GM23338 (cell line): Measurements from ENCODE around the gene NAE1. TPM values are rescaled to one million over a fixed set of nuclear protein-coding genes. Genes with fewer than 3 reads are reported as not detected.

Experiments
- ATAC-seq: fragments of 200-7000 bp; cut with Tn5 transposase; 3 replicates; pipeline ENCODE4 v1.9.1; 2020
- DNase-seq: peaks from one replicate; pipeline ENCODE4 v3.0.0-alpha.2; 2015; ENCODE audit warnings: low spot score
- H2AFZ ChIP-seq: fragments of 200-600 bp; sonication (generic); 2 replicates; pipeline ENCODE4 v1.8.0; 2016; ENCODE audit warnings: antibody characterized with exemption, mild to moderate bottlenecking, moderate library complexity
- H3F3A ChIP-seq: fragments of 200-600 bp; sonication (generic); replicated peaks from 2 replicates; pipeline ENCODE4 v1.8.0; 2017; ENCODE audit warnings: antibody characterized with exemption, mixed run types, low read depth
- H3K27ac ChIP-seq: fragments of 200-600 bp; sonication (generic); 2 replicates; pipeline ENCODE4 v1.6.1; 2016; ENCODE audit warnings: low read depth
- H3K27me3 ChIP-seq: fragments of 200-600 bp; sonication (generic); 2 replicates; pipeline ENCODE4 v1.8.0; 2016; ENCODE audit warnings: mild to moderate bottlenecking, mixed run types, moderate library complexity; ENCODE audit not compliant: insufficient read depth
- H3K36me3 ChIP-seq: fragments of 200-600 bp; sonication (generic); 2 replicates; pipeline ENCODE4 v1.8.0; 2016; ENCODE audit warnings: mild to moderate bottlenecking; ENCODE audit not compliant: insufficient read depth
- H3K4me1 ChIP-seq: fragments of 200-600 bp; sonication (generic); 2 replicates; pipeline ENCODE4 v1.8.0; 2016; ENCODE audit warnings: mild to moderate bottlenecking, moderate library complexity; ENCODE audit not compliant: insufficient read depth
- H3K4me2 ChIP-seq: fragments of 200-600 bp; sonication (generic); 2 replicates; pipeline ENCODE4 v1.7.1; 2017; ENCODE audit warnings: mixed run types
- H3K4me3 ChIP-seq: fragments of 200-600 bp; sonication (generic); 2 replicates; pipeline ENCODE4 v1.6.1; 2016; ENCODE audit warnings: mixed run types
- H3K79me2 ChIP-seq: fragments of 200-600 bp; sonication (generic); replicated peaks from 2 replicates; pipeline ENCODE4 v1.8.0; 2017; ENCODE audit warnings: mild to moderate bottlenecking; ENCODE audit not compliant: insufficient read depth
- H3K9me2 ChIP-seq: fragments of 200-600 bp; sonication (generic); 2 replicates; pipeline ENCODE4 v1.8.0; 2017; ENCODE audit not compliant: insufficient read depth
- H4K20me1 ChIP-seq: fragments of 200-600 bp; sonication (generic); replicated peaks from 2 replicates; pipeline ENCODE4 v1.8.0; 2017; ENCODE audit warnings: mild to moderate bottlenecking; ENCODE audit not compliant: insufficient read depth
- H3K27ac Mint-ChIP-seq: 2 replicates; pipeline ENCODE4 v1.8.0; 2020; ENCODE audit warnings: inconsistent platforms, mild to moderate bottlenecking, moderate library complexity, mixed read lengths
- H3K27me3 Mint-ChIP-seq: 3 replicates; pipeline ENCODE4 v1.8.0; 2022; ENCODE audit warnings: low read depth, mild to moderate bottlenecking, moderate library complexity, mixed read lengths, inconsistent platforms; ENCODE audit not compliant: insufficient read depth, poor library complexity
- H3K36me3 Mint-ChIP-seq: 3 replicates; pipeline ENCODE4 v1.8.0; 2021; ENCODE audit warnings: low read depth, mild to moderate bottlenecking, inconsistent platforms, moderate library complexity, mixed read lengths
- H3K4me1 Mint-ChIP-seq: 3 replicates; pipeline ENCODE4 v1.8.0; 2020; ENCODE audit warnings: mild to moderate bottlenecking, inconsistent platforms, mixed read lengths
- H3K4me3 Mint-ChIP-seq: 3 replicates; pipeline ENCODE4 v1.8.0; 2021; ENCODE audit warnings: moderate library complexity, mild to moderate bottlenecking, inconsistent platforms, mixed read lengths
- H3K9me3 Mint-ChIP-seq: 3 replicates; pipeline ENCODE4 v1.8.0; 2020; ENCODE audit warnings: moderate library complexity, mild to moderate bottlenecking, inconsistent platforms, mixed read lengths
- CREB1 ChIP-seq: fragments of 250-450 bp; sonication (Bioruptor Pico); IDR thresholded peaks from 2 replicates; pipeline ENCODE4 v1.5.0; 2020; ENCODE audit warnings: low read depth, mild to moderate bottlenecking, moderate library complexity
- EZH2 ChIP-seq: fragments of 200-600 bp; sonication (generic); IDR thresholded peaks from one replicate; pipeline ENCODE4 v1.8.0; 2017; ENCODE audit warnings: antibody characterized with exemption, mild to moderate bottlenecking, low read depth; ENCODE audit not compliant: unreplicated experiment
- EZH2phosphoT487 ChIP-seq: fragments of 200-600 bp; sonication (generic); IDR thresholded peaks from one replicate; pipeline ENCODE4 v1.8.1; 2018; ENCODE audit warnings: antibody characterized with exemption; ENCODE audit not compliant: unreplicated experiment
- JUNB ChIP-seq: IDR thresholded peaks from one replicate; pipeline ENCODE4 v1.6.1; 2016; ENCODE audit warnings: antibody characterized with exemption; ENCODE audit not compliant: unreplicated experiment
- NANOG ChIP-seq: IDR thresholded peaks from 2 replicates; pipeline ENCODE4 v1.6.1; 2016; ENCODE audit warnings: antibody characterized with exemption, borderline replicate concordance
- POLR2AphosphoS5 ChIP-seq: IDR thresholded peaks from 2 replicates; pipeline ENCODE4 v1.6.1; 2016; ENCODE audit warnings: antibody characterized with exemption, low read depth
- STAT1 ChIP-seq: IDR thresholded peaks from one replicate; pipeline ENCODE4 v1.6.1; 2016; ENCODE audit warnings: antibody characterized with exemption; ENCODE audit not compliant: unreplicated experiment
- ZNF114 ChIP-seq: fragments of 250-450 bp; sonication (Bioruptor Pico); IDR thresholded peaks from 2 replicates; pipeline ENCODE4 v1.5.0; 2020; ENCODE audit warnings: mild to moderate bottlenecking, moderate library complexity
- ZNF331 ChIP-seq: fragments of 250-450 bp; sonication (Bioruptor Pico); IDR thresholded peaks from 2 replicates; pipeline ENCODE4 v1.5.0; 2020; ENCODE audit warnings: low read depth, mild to moderate bottlenecking, moderate library complexity
- ZNF462 ChIP-seq: fragments of 250-450 bp; sonication (Bioruptor Pico); IDR thresholded peaks from 2 replicates; pipeline ENCODE4 v1.5.0; 2020; ENCODE audit warnings: mild to moderate bottlenecking, moderate library complexity
- polyA plus RNA-seq: library from polyadenylated mRNA; unstranded; fragments of >200 nt; fragmentation: Nextera tagmentation; extraction: Ambion mirVana; gene quantifications from 2 replicates; pipeline ENCODE4 v1.2.1, GENCODE V29; 2016
- total RNA-seq: library from RNA; depleted of rRNA; stranded (reverse); fragments of >200 nt; shearing (Covaris generic); gene quantifications from 2 replicates; pipeline ENCODE4 v1.2.3, GENCODE V29; 2014

The NAE1 gene
- total and polyA plus RNA-seq, 2 experiments from 2014 or later, result 139 to 209 TPM

DNA sequence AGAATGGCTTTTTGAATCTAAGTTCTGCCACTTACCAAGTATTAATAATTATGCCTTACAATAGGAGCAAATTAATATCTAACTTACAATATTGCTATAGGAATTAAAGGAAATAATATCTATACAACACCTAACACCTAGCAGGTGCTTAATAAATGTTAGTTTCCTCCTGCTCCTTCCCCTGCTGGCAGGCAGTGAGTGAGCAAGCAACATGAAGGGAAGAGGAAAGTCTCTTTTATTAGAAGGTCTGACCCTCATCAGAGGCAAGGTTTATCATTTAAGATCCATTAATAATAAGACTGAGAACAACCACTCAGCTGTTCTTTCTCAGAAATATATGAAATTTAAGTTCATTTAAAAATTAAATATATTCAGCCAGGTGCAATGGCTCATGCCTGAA is 72.7 kb downstream of the NAE1 start (continued):
- TF ChIP-seq ZNF462 (CRISPR knock-in tag), result no peak

DNA sequence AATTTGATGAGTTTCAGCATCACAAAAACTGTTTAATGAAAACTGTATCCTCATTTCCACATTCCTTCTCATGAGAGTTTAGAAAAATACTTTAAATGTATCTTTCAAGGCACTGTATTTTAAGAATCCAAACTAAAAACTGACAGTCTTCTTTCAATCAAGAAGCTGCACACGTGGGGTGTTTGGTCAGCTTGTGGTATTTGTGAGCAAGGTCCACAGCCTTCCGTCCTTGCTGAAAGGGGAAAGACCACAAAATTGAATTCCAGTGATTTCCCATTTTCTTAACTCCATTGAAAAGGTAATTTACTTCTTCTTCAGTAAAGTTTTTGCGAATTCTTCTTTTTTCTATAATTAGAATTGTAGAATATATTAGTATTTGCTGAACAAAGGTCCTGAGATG is 76.0 kb downstream of the NAE1 start:
- H3F3A ChIP-seq, result no peaks in the 10 kb centered on the region; the same call in 1 of the 2 replicates
- H2AFZ ChIP-seq, result no peak overlapping the region
- H3K4me2 ChIP-seq, result no peak overlapping the region
- Mint-ChIP-seq H3K9me3 (no peaks in the 10 kb centered on the region), H3K4me1 (peaks cover 13% of the 10 kb centered on the region), H3K36me3 (peaks cover 10% of the 10 kb centered on the region), H3K27ac (no peak overlapping the region), H3K4me3 (no peak overlapping the region), H3K27me3 (peaks cover 2% of the 10 kb centered on the region)
- ATAC-seq (no peak), DNase-seq (no peak)
- H3K4me1 ChIP-seq, result peaks cover 8% of the 10 kb centered on the region
- H3K27ac ChIP-seq, result no peak overlapping the region
- peaks cover 15% of the 10 kb centered on the region for H3K79me2 ChIP-seq
- no peaks in the 10 kb centered on the region for H3K36me3 ChIP-seq
- no peak overlapping the region for H3K4me3 ChIP-seq
- H4K20me1 ChIP-seq, result peaks cover 8% of the 10 kb centered on the region
- H3K9me2 ChIP-seq, result no peaks in the 10 kb centered on the region
- no peaks in the 10 kb centered on the region for H3K27me3 ChIP-seq
- no peak for TF ChIP-seq EZH2phosphoT487
- TF ChIP-seq ZNF331 (CRISPR knock-in tag), result no peak
- TF ChIP-seq CREB1 (CRISPR knock-in tag), result no peak
- no peak for TF ChIP-seq EZH2
- no peak for TF ChIP-seq JUNB
- no peak for TF ChIP-seq NANOG
- TF ChIP-seq ZNF114 (CRISPR knock-in tag), result no peak
- no peak for TF ChIP-seq ZNF462 (CRISPR knock-in tag)
- no peak for TF ChIP-seq STAT1
- TF ChIP-seq POLR2AphosphoS5, result no peak
